Transverse colon (tissue), 4 donors: ENCODE data around the gene BACH1.

Source experiments
- EP300 ChIP-seq: sonication (generic); formaldehyde crosslinking; IDR thresholded peaks from one replicate; pipeline ENCODE4 v1.6.1; 2017; ENCODE audit warnings: antibody characterized with exemption, low read depth
- POLR2A ChIP-seq: fragments of 450-650 bp; IDR thresholded peaks from one replicate; pipeline ENCODE4 v1.6.1; 2016; ENCODE audit warnings: antibody characterized with exemption, mild to moderate bottlenecking, moderate library complexity
- POLR2AphosphoS5 ChIP-seq, 3 donors: sonication (generic); formaldehyde crosslinking; IDR thresholded peaks; one replicate each; pipeline ENCODE4 v1.6.1; 2016; ENCODE audit warnings: antibody characterized with exemption in 3 of 3
- TF ChIP-seq, protein P1 (sequence below), 5 experiments: fragments of 200-600 bp in 3 of 5; fragments of 450-650 bp in 2 of 5; sonication (generic) in 3 of 5; IDR thresholded peaks; 1 replicate in 2 of 5; 2 replicates in 3 of 5; pipeline ENCODE4 v1.5.1; 2016 to 2017; ENCODE audit warnings: antibody characterized with exemption in 5 of 5, inconsistent platforms in 3 of 5, mild to moderate bottlenecking in 2 of 5, moderate library complexity in 1 of 5

DNA sequence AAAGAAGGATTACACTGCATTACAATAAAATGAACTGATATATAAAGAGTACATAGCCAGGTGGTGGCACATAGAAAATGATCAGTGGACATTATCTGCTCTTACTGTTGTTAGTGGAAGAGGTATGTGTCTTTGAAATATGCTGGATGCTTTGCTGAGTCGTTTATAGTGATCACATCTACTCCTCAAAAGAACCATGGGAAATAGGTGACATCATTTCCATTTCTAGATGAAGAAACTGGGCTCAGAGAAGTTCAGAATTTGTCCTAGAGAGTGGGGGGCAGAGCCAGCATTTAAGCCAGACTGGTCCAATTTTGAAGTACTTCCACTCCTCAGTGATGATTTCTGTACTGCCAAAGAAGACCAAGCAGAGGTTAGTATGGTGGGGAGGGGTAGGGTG is 34.0 kb upstream of the BACH1 start:
- TF ChIP-seq, protein P1, sequence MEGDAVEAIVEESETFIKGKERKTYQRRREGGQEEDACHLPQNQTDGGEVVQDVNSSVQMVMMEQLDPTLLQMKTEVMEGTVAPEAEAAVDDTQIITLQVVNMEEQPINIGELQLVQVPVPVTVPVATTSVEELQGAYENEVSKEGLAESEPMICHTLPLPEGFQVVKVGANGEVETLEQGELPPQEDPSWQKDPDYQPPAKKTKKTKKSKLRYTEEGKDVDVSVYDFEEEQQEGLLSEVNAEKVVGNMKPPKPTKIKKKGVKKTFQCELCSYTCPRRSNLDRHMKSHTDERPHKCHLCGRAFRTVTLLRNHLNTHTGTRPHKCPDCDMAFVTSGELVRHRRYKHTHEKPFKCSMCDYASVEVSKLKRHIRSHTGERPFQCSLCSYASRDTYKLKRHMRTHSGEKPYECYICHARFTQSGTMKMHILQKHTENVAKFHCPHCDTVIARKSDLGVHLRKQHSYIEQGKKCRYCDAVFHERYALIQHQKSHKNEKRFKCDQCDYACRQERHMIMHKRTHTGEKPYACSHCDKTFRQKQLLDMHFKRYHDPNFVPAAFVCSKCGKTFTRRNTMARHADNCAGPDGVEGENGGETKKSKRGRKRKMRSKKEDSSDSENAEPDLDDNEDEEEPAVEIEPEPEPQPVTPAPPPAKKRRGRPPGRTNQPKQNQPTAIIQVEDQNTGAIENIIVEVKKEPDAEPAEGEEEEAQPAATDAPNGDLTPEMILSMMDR (IDR thresholded peaks at IDR 0.05): no peak
- TF ChIP-seq POLR2A: no peak
- TF ChIP-seq POLR2AphosphoS5 (IDR thresholded peaks at IDR 0.05): no peak
- TF ChIP-seq EP300: no peak
